MCF 10A (cell line): ENCODE data around the gene ATG4A. TPM values are rescaled to one million over a fixed set of nuclear protein-coding genes. Genes with fewer than 3 reads are reported as not detected.

Experiments
- BruUV-seq: library from RNA; stranded (reverse); fragments of 400-500 nt; replicated peaks from 2 replicates; lab custom pipeline; 2021; lab: Mats Ljungman, UMichigan
- CTCF ChIA-PET: fragments of 300-600 bp; sonication (Branson Sonifier 250); formaldehyde crosslinking; extraction: SDS; loops from one replicate; lab custom pipeline; 2021; ENCODE audit warnings: antibody characterized with exemption, inconsistent platforms; lab: Yijun Ruan, JAX
- POLR2A ChIA-PET: fragments of 300-600, 350-650 bp; sonication (Branson Sonifier 250); formaldehyde crosslinking; extraction: SDS; loops from one replicate; lab custom pipeline; 2020; ENCODE audit warnings: antibody characterized with exemption, inconsistent platforms; lab: Yijun Ruan, JAX
- DNase-seq: peaks from one replicate; pipeline ENCODE4 v3.0.0-alpha.2; 2018; ENCODE audit not compliant: unreplicated experiment
- H3K27ac Mint-ChIP-seq: one replicate; pipeline ENCODE4 v1.8.0; 2022; ENCODE audit warnings: mild to moderate bottlenecking, low read depth, mixed read lengths; ENCODE audit not compliant: unreplicated experiment
- H3K27me3 Mint-ChIP-seq: one replicate; pipeline ENCODE4 v1.8.0; 2022; ENCODE audit warnings: mixed read lengths; ENCODE audit not compliant: insufficient read depth, unreplicated experiment
- H3K36me3 Mint-ChIP-seq: one replicate; pipeline ENCODE4 v1.8.0; 2022; ENCODE audit warnings: mild to moderate bottlenecking, moderate library complexity, mixed read lengths; ENCODE audit not compliant: insufficient read depth, unreplicated experiment
- H3K4me1 Mint-ChIP-seq: one replicate; pipeline ENCODE4 v1.8.0; 2022; ENCODE audit warnings: mixed read lengths; ENCODE audit not compliant: insufficient read depth, unreplicated experiment
- H3K4me3 Mint-ChIP-seq: one replicate; pipeline ENCODE4 v1.8.0; 2022; ENCODE audit warnings: mild to moderate bottlenecking, moderate library complexity, mixed read lengths; ENCODE audit not compliant: unreplicated experiment
- H3K9me3 Mint-ChIP-seq: one replicate; pipeline ENCODE4 v1.8.0; 2022; ENCODE audit warnings: mixed read lengths; ENCODE audit not compliant: unreplicated experiment
- CTCF ChIP-seq: fragments of 200-600 bp; IDR thresholded peaks from one replicate; pipeline ENCODE4 v1.8.0; 2022; ENCODE audit warnings: antibody characterized with exemption, mild to moderate bottlenecking; ENCODE audit not compliant: unreplicated experiment
- intact Hi-C: fragments of 100-400 bp; cut with micrococcal nuclease; formaldehyde crosslinking; loops from 2 replicates; pipeline ENCODE4 v1.14.1; 2022
- total RNA-seq: library from RNA; stranded (reverse); gene quantifications from 2 replicates; pipeline ENCODE4 v1.2.3, GENCODE V29; 2022

ATG4A gene
- total RNA-seq, 1 experiment from 2014 or later: 7.3 TPM

GRCh38 chrX:108072746-108073145, 18.8 kb upstream of the ATG4A start:
- ChIA-PET POLR2A (interaction anchor here (0.6 kb wide), 1 partner anchor 356 kb away, joined by 3 read pairs; no protein-coding TSS in a partner anchor), CTCF (interaction anchor here (0.7 to 1.0 kb wide), 4 partner anchors 42 to 102 kb away, joined by 3 to 6 read pairs (median 3); no protein-coding TSS in a partner anchor)
- TF ChIP-seq CTCF: no peak
- intact Hi-C loops: loop anchor here (1.0 to 10.0 kb wide), 7 partner anchors 52 to 1048 kb away; partner anchors contain the start of gene NCBP2L
- DNase-seq: no peak
- peaks cover 6% of the 10 kb centered on the region for H3K36me3 Mint-ChIP-seq
- no peak overlapping the region for H3K4me3 Mint-ChIP-seq
- BruUV-seq: no TSS peak
- H3K27ac Mint-ChIP-seq: no peak overlapping the region
- no peaks in the 10 kb centered on the region for H3K9me3 Mint-ChIP-seq
- peaks cover 66% of the 10 kb centered on the region for H3K27me3 Mint-ChIP-seq
- peaks cover 15% of the 10 kb centered on the region for H3K4me1 Mint-ChIP-seq

- H3K27ac Mint-ChIP-seq: no peak overlapping the region
- no TSS peak for BruUV-seq
- H3K4me3 Mint-ChIP-seq: no peak overlapping the region
- CTCF ChIA-PET: no interaction called here
- no peak for TF ChIP-seq CTCF
- no peaks in the 10 kb centered on the region for H3K4me1 Mint-ChIP-seq
- intact Hi-C loops: no loop called here
- H3K27me3 Mint-ChIP-seq: peaks cover 57% of the 10 kb centered on the region
- DNase-seq: no peak
- peaks cover 9% of the 10 kb centered on the region for H3K36me3 Mint-ChIP-seq
- POLR2A ChIA-PET: interaction anchor here (1.1 to 1.4 kb wide), 2 partner anchors 10 kb away, joined by 6 to 7 read pairs; partner anchors contain the start of genes ATG4A and PSMD10
- H3K9me3 Mint-ChIP-seq: no peaks in the 10 kb centered on the region
Observed at GRCh38 chrX:108081110-108081509, 10.5 kb upstream of the ATG4A start.

- DNase-seq: no peak
- no TSS peak for BruUV-seq
- H3K4me3 Mint-ChIP-seq: no peak overlapping the region
- H3K9me3 Mint-ChIP-seq: no peaks in the 10 kb centered on the region
- no peak overlapping the region for H3K27ac Mint-ChIP-seq
- CTCF ChIA-PET: interaction anchor here (0.6 kb wide), 1 partner anchor 510 kb away, joined by 3 read pairs; no protein-coding TSS in a partner anchor
- H3K4me1 Mint-ChIP-seq: no peaks in the 10 kb centered on the region
- intact Hi-C loops: no loop called here
- H3K27me3 Mint-ChIP-seq: peaks cover 46% of the 10 kb centered on the region
- peaks cover 19% of the 10 kb centered on the region for H3K36me3 Mint-ChIP-seq
- POLR2A ChIA-PET: interaction anchor here (0.7 kb wide), 2 partner anchors 33 to 1389 kb away, joined by 3 read pairs; no protein-coding TSS in a partner anchor
- no peak for TF ChIP-seq CTCF
Observed at GRCh38 chrX:108087792-108088191, 3.8 kb upstream of the ATG4A start.

- H3K4me3 Mint-ChIP-seq: no peak overlapping the region
- H3K36me3 Mint-ChIP-seq: peaks cover 19% of the 10 kb centered on the region
- intact Hi-C loops: no loop called here
- H3K9me3 Mint-ChIP-seq: no peaks in the 10 kb centered on the region
- no peak for DNase-seq
- no peak for TF ChIP-seq CTCF
- H3K27ac Mint-ChIP-seq: no peak overlapping the region
- CTCF ChIA-PET: interaction anchor here (0.6 kb wide), 1 partner anchor 509 kb away, joined by 3 read pairs; no protein-coding TSS in a partner anchor
- POLR2A ChIA-PET: no interaction called here
- H3K4me1 Mint-ChIP-seq: no peaks in the 10 kb centered on the region
- H3K27me3 Mint-ChIP-seq: peaks cover 54% of the 10 kb centered on the region
- BruUV-seq: no TSS peak
Observed at GRCh38 chrX:108088511-108088910, 3.1 kb upstream of the ATG4A start.
